GM12801 (cell line): Measurements from ENCODE around the gene SUFU.

Experiments
- CTCF ChIP-seq: IDR thresholded peaks from one replicate; pipeline ENCODE4 v1.5.1; 2011; ENCODE audit warnings: control low read depth; ENCODE audit not compliant: insufficient read length; ENCODE audit errors: extremely low read depth

SUFU gene

DNA sequence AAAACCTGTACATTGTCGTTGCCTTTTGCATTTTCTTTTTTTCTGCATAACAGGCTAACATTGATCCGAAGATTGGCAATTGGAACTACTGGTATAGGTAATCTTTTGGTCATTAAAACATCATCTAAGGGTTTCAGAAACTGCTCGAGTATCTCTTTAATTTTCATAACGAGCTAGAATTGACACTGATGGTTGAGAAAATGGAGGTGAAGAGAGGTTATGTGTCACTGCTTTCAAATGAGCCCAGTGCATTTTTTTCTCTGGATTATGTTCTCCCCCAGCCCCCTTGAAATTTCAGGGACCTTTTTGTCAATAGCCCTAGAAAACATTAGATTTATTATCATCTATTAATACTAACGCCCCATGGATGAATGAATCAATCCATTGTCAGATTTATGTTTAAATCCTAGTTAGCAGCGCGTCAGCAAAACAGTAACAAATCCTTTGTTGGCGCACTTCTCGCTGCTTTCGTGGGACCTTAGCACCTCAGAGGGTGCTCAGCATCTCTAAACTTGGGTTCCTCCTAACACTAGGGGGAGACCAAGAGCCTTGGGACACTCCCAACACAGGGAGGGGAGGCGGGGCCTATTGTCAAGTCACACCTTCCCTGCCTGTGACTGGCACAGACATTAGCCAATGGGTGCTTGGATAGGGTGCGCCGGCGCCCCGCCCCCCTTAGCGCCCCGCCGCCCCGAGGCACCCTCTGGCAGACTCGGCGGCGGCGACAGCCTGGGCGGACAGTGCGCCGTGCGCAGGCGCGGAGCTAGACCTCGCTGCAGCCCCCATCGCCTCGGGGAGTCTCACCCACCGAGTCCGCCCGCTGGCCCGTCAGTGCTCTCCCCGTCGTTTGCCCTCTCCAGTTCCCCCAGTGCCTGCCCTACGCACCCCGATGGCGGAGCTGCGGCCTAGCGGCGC lies at the start of gene SUFU:
TSS of gene SUFU (plus strand) at position 709 of the 915 bp plus-strand sequence. CDS start at position 890, 181 bp downstream.
- TF ChIP-seq CTCF: peak; percentile 52

DNA sequence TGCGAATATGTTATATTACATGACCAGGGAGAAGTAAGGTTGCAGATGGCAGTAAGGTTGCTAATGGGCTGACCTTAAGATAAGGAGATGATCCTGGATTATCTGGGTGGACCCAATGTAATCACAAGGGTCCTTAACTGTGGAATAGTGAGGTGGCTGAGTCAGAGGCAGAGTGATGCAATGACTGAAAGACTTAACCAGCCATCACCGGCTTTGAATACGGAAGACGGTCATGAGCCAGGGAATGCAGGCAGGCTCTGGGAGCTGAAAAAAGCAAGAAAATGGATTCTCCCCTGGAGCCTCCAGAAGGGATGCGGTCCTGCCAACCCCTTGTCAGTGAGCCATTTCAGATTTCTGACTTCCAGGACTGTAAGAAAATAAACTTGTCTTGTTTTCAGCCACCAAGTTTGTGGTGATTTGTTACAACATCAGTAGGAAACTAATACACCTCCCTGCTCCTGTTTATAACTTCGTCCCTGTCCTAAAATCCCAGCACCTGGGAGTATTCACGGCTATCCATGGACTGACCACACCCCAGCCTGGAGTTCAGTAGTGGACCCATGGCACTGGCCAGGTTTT lies 47.8 kb upstream of the SUFU start:
- no peak for TF ChIP-seq CTCF

DNA sequence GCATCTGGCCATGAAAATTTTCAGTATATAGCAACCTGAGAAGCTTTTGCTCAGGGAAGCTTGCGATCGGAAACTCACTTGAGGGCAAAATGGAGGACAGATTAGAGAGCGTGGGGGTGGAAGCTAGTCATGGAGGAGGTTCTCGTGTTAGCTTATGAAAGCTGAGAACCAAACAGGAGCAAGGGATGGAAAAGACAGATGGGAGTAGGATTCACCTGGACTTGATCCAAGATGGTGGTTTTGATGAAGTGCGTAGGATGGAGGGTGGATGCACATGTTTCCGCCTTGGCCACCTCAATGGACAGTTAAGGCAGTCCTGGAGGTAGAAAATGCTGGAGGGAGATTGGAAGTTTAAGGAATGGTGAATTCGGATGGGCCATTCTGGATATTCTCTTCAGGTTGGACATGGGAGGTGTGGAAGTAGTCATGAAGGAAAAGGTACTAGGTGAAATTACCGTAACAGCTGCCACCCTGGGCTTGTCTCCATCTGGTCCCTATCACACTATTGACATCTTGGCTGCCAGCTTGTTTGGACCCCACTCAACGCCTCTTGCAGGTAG lies 46.1 kb upstream of the SUFU start:
- TF ChIP-seq CTCF: no peak

GRCh38 chr10:102458656-102459055 lies 45.1 kb upstream of the SUFU start:
- no peak for TF ChIP-seq CTCF

DNA sequence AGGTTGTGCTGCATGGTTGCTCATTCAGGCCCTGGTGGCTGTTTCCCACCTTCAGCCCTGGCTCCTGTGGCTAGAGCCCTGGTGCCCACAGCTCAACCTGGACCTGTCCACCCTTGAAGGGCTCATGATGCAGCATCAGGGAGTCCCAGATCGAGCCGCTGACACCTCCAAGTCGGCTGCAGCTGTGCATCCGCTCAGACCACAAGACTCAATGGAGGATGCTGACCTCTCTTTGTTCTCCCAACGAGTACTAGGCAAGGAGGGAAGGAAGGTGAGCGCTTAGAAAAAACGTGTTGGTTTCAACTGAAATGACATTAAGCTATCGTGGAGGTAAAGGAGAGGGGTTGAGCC lies 43.0 kb upstream of the SUFU start:
- no peak for TF ChIP-seq CTCF

DNA sequence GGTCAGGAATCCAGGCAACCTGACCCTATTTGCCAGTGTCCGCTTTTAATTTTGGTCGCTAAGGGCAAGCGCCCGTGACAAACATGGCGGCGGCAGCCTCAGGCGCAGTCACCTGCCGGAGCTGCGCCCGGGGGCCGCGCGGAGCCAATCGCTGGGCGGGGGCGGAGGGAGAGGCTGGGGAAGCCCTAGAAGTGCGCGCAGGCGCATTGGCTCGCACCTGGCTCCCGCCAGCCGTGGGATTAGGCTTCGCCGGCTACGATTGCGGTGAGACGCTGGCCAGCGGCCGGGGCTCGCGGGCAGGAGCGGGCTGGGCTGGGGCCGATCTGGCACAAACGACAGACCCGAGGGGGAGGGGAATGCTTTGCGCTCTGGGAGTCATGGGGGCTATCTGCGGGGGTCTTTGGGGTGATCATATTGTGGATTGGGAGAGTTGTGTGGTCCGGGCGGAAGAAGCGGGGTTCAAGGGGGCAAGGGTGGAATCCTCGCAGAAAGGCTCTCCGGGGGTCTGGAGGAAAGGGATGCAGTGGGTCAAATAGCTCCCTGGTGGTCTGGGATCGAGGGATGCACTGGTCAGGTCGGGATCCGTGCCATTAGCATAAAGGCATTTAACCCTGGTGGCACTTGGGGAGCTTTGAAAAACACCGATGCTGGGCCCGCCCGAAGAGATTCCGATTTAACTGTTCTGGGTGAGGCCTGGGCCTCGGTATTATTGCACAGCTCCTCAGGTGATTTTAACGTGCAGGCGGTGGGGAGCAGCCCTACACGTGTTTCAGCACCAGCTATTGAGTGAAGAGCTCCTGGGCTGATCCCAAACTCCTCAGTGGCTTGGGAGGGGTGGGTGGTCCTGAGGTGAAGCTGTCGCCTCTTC lies 42.4 kb upstream of the SUFU start:
- no peak for TF ChIP-seq CTCF
